ENCODE results near the gene IMPG2. TPM values are rescaled to one million over a fixed set of nuclear protein-coding genes. Genes with fewer than 3 reads are reported as not detected.

IMPG2 gene
- polyA plus RNA-seq, 1 donor (not counting 4 experiments of a cell fraction or from before 2014, with no cell fraction given), result 0.16 TPM

DNA sequence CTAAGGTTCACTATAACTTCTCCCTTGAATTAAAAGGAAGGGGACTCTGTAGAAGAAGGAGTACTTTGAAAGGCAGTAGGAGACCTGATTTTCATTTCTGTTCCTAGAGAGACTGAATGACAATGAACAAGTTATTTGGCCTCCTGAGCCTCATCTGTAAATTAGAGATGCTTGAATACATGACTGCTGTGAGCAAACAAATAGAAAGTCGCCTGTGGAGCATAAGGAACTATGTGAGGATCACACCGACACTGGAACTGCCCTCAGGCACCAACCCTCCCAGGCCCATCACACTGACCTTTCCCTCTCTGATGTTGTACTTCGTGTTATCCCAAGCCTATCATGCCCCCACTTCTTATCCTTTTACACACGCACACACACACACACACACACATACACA, 48.6 kb downstream of the IMPG2 start:
- H3K27me3 ChIP-seq (ENCODE audit: control insufficient read depth, extremely low read depth, insufficient read depth, low read length), result no peaks in the 10 kb centered on the region
- TF ChIP-seq, protein P1, sequence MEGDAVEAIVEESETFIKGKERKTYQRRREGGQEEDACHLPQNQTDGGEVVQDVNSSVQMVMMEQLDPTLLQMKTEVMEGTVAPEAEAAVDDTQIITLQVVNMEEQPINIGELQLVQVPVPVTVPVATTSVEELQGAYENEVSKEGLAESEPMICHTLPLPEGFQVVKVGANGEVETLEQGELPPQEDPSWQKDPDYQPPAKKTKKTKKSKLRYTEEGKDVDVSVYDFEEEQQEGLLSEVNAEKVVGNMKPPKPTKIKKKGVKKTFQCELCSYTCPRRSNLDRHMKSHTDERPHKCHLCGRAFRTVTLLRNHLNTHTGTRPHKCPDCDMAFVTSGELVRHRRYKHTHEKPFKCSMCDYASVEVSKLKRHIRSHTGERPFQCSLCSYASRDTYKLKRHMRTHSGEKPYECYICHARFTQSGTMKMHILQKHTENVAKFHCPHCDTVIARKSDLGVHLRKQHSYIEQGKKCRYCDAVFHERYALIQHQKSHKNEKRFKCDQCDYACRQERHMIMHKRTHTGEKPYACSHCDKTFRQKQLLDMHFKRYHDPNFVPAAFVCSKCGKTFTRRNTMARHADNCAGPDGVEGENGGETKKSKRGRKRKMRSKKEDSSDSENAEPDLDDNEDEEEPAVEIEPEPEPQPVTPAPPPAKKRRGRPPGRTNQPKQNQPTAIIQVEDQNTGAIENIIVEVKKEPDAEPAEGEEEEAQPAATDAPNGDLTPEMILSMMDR (optimal IDR thresholded peaks at IDR 0.05 in 1 of 3, IDR thresholded peaks at IDR 0.05 in 1 of 3, conservative IDR thresholded peaks at IDR 0.05 in 1 of 3; ENCODE audit: extremely low read depth in 1 of 3, insufficient read depth in 2 of 3, low read length in 3 of 3), result no peak
- no peak for TF ChIP-seq EZH2 (IDR thresholded peaks at IDR 0.05; ENCODE audit: low read length)
- H2AFZ ChIP-seq (ENCODE audit: control insufficient read depth, low read length), result no peak overlapping the region
- dilution Hi-C loops (cut with MboI; ENCODE audit: extremely low pct_ligation_motif_present, low sequenced_read_pairs), result no loop called here
- H3K4me2 ChIP-seq (ENCODE audit: control insufficient read depth, extremely low read depth, insufficient read depth, low read depth, low read length), result no peak overlapping the region
- H3K27ac ChIP-seq (ENCODE audit: control insufficient read depth, insufficient read depth, low read length), result no peak overlapping the region
- H3K4me3 ChIP-seq (ENCODE audit: control insufficient read depth in 2 of 3, extremely low read depth in 1 of 3, insufficient read depth in 2 of 3, low read depth in 1 of 3, low read length in 3 of 3), result no peak overlapping the region
- no peaks in the 10 kb centered on the region for H4K20me1 ChIP-seq (ENCODE audit: control insufficient read depth, extremely low read depth, insufficient read depth, low read length)
- H3K4me1 ChIP-seq (ENCODE audit: control insufficient read depth, extremely low read depth, insufficient read depth, low read length), result no peaks in the 10 kb centered on the region
- H3K36me3 ChIP-seq (ENCODE audit: control insufficient read depth in 2 of 2, extremely low read depth in 1 of 2, insufficient read depth in 2 of 2, low read length in 2 of 2), result no peaks in the 10 kb centered on the region
- no peaks in the 10 kb centered on the region for H3K9me3 ChIP-seq (ENCODE audit: control insufficient read depth, low read depth, low read length)
- H3K79me2 ChIP-seq (ENCODE audit: control insufficient read depth, insufficient read depth, low read length), result no peaks in the 10 kb centered on the region
- H3K9ac ChIP-seq (ENCODE audit: control insufficient read depth, extremely low read depth, insufficient read depth, low read length), result no peak overlapping the region
- no peak for DNase-seq (ENCODE audit: low read depth, low spot score)
- no peaks in the 10 kb centered on the region for H3K9me1 ChIP-seq (ENCODE audit: control insufficient read depth, extremely low read depth, insufficient read depth, low read length)
- FAIRE-seq, result no peak

DNA sequence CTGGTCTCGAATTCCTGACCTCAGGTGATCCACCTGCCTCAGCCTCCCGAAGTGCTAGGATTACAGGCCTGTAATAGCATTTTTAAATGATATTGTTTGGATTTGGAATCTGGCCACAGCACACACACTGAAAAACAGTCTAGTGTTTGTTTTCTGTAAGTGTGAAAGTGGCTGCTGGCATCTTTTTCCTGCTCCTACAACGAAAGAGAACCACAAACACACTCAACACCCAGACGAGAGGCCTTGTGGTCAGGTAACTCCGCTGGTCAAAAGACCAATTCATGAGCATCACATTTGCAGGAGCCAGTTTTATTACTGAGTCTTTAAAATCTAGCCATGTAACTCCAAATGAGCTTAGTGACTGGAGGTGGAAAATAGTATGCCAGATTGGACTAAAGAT, 50.2 kb downstream of the IMPG2 start:
- no peak overlapping the region for H3K27ac ChIP-seq (ENCODE audit: control insufficient read depth, insufficient read depth, low read length)
- no peaks in the 10 kb centered on the region for H3K79me2 ChIP-seq (ENCODE audit: control insufficient read depth, insufficient read depth, low read length)
- dilution Hi-C loops (cut with MboI; ENCODE audit: extremely low pct_ligation_motif_present, low sequenced_read_pairs), result no loop called here
- DNase-seq (ENCODE audit: low read depth, low spot score) (no peak), FAIRE-seq (no peak)
- H3K4me1 ChIP-seq (ENCODE audit: control insufficient read depth, extremely low read depth, insufficient read depth, low read length), result no peaks in the 10 kb centered on the region
- no peak overlapping the region for H3K9ac ChIP-seq (ENCODE audit: control insufficient read depth, extremely low read depth, insufficient read depth, low read length)
- no peaks in the 10 kb centered on the region for H4K20me1 ChIP-seq (ENCODE audit: control insufficient read depth, extremely low read depth, insufficient read depth, low read length)
- no peaks in the 10 kb centered on the region for H3K36me3 ChIP-seq (ENCODE audit: control insufficient read depth in 2 of 2, extremely low read depth in 1 of 2, insufficient read depth in 2 of 2, low read length in 2 of 2)
- H3K4me2 ChIP-seq (ENCODE audit: control insufficient read depth, extremely low read depth, insufficient read depth, low read depth, low read length), result no peak overlapping the region
- H3K9me1 ChIP-seq (ENCODE audit: control insufficient read depth, extremely low read depth, insufficient read depth, low read length), result no peaks in the 10 kb centered on the region
- H3K9me3 ChIP-seq (ENCODE audit: control insufficient read depth, low read depth, low read length), result no peaks in the 10 kb centered on the region
- H2AFZ ChIP-seq (ENCODE audit: control insufficient read depth, low read length), result no peak overlapping the region
- no peak for TF ChIP-seq EZH2 (IDR thresholded peaks at IDR 0.05; ENCODE audit: low read length)
- TF ChIP-seq, protein P1 (optimal IDR thresholded peaks at IDR 0.05 in 1 of 3, IDR thresholded peaks at IDR 0.05 in 1 of 3, conservative IDR thresholded peaks at IDR 0.05 in 1 of 3; ENCODE audit: extremely low read depth in 1 of 3, insufficient read depth in 2 of 3, low read length in 3 of 3), result no peak
- no peak overlapping the region for H3K4me3 ChIP-seq (ENCODE audit: control insufficient read depth in 2 of 3, extremely low read depth in 1 of 3, insufficient read depth in 2 of 3, low read depth in 1 of 3, low read length in 3 of 3)
- H3K27me3 ChIP-seq (ENCODE audit: control insufficient read depth, extremely low read depth, insufficient read depth, low read length), result no peaks in the 10 kb centered on the region
